NCI-H2227 (cell line): ENCODE measurements around the gene LPIN1.

Experiments
- DNase-seq: peaks from one replicate; lab custom pipeline; 2025; ENCODE audit not compliant: unreplicated experiment; lab: John Stamatoyannopoulos, UW

The LPIN1 gene

GRCh38 chr2:11746376-11746806 is at the start of gene LPIN1:
LPIN1 (plus strand) TSS chr2:11746632; CDS start chr2:11765542, 18,910 bp downstream.
- peak; percentile 91 for DNase-seq

DNA sequence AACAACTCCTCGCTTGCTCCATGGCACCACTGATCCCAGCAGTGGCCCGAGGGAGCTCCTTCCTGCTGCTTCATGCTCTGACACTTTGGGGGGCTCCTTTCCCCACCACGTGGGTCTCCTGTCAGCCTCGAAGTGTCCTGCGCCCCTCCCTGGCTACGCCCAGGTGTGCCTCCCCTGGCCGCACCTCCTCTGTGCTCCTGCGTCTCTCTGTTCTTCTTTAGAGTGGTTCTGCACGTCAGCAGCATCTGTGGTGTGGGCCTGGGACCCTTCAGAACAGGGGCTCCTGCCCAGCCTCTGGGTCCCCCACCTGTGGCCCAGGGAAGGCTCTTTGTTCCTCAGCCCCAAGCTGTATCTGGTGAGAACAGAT is 49.7 kb upstream of the LPIN1 start:
- no peak for DNase-seq

- DNase-seq, result no peak
Measured at GRCh38 chr2:11697103-11697871, 49.1 kb upstream of the LPIN1 start.

- no peak for DNase-seq
Measured at GRCh38 chr2:11698009-11698922, 48.2 kb upstream of the LPIN1 start.

DNA sequence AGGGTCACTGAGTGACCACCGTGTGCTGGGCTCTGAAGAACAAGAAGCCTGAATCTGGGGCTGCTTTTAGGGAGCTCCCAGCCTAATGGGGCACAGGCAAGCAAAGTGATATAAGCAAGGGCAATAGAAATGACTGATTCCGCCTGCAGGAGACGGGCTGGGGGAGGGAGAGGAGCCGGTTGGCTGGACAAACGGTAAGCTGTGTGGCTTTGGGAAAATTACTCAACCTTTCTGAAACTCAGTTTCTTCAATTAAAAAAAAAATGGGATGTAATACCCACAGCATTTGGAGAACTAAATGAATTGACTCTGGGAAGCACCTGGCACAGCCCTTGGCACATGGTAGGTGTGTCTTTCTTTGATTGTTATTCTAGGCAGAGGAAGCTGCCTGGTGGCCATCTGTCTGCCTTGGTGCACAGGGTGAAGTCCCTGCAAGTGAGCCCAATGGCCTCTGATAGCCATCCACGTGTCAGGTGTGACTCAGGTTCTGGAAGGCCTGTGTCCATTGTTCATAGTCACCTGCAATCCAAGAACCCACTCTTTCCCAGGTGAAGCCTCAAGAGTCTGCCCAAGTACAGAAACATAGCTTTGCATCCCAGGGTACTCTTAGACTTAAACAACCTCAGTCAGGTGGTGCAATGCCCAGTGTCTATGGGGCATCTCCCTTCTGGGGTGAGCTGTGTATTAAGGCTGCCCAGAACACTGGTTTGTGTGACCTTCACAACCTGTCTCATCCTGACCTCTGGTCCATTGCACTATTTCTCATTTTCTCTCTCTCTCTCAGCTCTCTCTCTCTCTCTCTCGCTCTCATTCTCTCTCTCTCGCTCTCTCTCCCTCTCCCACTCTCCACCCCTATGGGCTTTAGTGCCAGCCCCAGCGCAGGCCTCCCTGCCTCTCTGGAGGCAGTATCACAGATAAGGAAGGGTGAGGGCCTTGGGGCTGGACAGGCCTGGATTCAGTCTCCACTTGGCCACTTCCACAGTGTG is 46.5 kb upstream of the LPIN1 start:
- no peak for DNase-seq

- no peak for DNase-seq
Measured at GRCh38 chr2:11701206-11701605, 45.2 kb upstream of the LPIN1 start.

DNA sequence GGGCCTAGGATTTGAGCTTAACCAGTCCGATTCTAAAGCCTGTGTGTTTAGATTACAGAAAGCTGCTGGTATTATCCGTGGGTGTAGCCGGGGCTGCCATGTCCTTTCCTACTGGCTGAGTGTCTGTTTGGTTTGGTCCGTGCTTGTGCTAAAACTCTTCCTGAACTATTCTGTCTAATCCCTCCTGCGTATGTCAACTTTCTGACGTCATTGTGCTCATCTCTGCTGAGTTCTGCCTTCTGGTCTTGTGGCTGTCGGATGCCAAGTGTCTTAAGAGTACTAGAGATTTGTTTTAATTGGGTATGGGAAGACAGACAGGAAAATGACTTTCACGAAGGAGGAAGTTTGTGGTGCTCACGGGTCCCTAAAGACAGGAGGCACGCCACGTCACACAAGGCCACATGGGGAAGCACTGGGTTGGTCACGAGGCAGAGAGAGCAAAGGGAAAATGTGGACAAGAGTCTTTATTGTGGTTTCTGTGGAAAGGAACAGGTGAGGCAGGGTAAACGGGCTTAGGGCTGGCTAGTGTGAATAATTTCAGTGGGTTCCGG is 44.6 kb upstream of the LPIN1 start:
- DNase-seq, result no peak

- no peak for DNase-seq
Measured at GRCh38 chr2:11702946-11703345, 43.5 kb upstream of the LPIN1 start.

DNA sequence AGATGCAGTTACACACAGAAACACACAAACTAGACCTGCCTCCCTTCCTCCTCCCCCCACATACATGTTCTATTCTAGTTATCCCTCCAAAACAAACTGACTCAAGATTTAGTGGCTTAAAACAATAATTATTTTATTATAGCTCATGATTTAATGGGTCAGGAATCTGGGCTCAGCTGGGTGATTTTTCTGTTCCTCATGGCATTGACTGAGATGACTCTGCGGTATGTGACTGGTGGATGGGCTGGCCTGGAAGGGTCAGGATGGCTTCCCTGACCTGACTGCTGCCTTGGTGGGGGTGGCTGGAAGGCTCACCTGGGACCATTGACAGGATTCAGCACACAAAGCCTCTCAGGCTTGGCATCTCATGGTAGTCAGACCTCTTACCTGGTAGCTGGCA is 42.7 kb upstream of the LPIN1 start:
- no peak for DNase-seq

GRCh38 chr2:11705063-11705462 is 41.4 kb upstream of the LPIN1 start:
- DNase-seq, result no peak

- DNase-seq, result no peak
Measured at GRCh38 chr2:11705711-11706110, 40.7 kb upstream of the LPIN1 start.

- DNase-seq, result no peak
Measured at GRCh38 chr2:11708106-11708505, 38.3 kb upstream of the LPIN1 start.

- no peak for DNase-seq
Measured at GRCh38 chr2:11709293-11709692, 37.1 kb upstream of the LPIN1 start.

DNA sequence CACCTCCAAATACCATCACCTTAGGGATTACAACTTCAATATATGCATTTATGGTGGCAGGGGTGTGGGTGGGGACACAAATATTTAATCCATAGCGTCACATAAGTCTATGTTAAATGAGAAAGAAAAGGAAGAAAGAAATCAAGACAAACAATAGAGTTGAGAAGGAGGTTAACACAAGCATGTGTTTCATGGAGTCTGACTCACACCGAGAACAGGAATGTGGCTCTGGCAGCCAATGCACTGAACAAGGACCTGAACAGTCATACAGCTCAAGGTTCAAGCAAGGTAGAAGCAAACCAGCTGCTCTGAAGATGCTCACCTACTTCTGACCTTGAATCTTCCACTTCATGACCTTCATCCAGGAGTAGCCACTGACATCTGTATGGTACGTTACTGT is 36.2 kb upstream of the LPIN1 start:
- no peak for DNase-seq

- DNase-seq, result no peak
Measured at GRCh38 chr2:11710632-11711353, 35.6 kb upstream of the LPIN1 start.

- DNase-seq, result no peak
Measured at GRCh38 chr2:11711354-11711716, 35.1 kb upstream of the LPIN1 start.

- DNase-seq, result no peak
Measured at GRCh38 chr2:11711751-11712150, 34.7 kb upstream of the LPIN1 start.

DNA sequence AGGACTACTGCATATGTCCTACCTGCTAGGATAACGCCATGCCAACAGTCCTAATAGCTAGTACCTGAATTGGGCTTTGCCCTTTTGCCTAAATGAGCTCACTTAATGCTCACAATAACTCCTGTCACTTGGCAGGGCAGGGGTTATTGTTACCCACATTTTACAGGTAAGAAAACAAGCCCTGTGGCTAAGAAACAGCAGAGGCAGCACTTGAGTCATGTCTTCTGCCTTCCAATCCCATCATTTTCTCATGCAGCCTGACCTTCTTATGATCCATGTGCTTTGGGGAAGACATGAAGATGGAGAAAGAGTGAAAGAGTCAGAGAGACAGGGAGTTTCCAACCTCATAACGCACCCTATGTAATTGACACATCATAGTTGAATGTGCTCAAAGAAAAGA is 33.6 kb upstream of the LPIN1 start:
- DNase-seq, result no peak

- DNase-seq, result no peak
Measured at GRCh38 chr2:11713815-11714214, 32.6 kb upstream of the LPIN1 start.

GRCh38 chr2:11715987-11716652 is 30.3 kb upstream of the LPIN1 start:
- no peak for DNase-seq
